Measurements from ENCODE around the gene ZBTB4.

Gene ZBTB4

GRCh38 chr17:7464081-7464480 is 15.3 kb downstream of the ZBTB4 start:
- peaks cover 7 to 14% of the 10 kb centered on the region in 2 donors for H3K36me3 ChIP-seq (ENCODE audit: control insufficient read depth in 1 of 2, insufficient read depth in 2 of 2, low read length in 2 of 2)
- no peak overlapping the region for H3K4me3 ChIP-seq (ENCODE audit: low read depth in 1 of 2, low read length in 2 of 2)
- H3K4me1 ChIP-seq (ENCODE audit: control insufficient read depth in 1 of 2, insufficient read depth in 2 of 2, low read length in 2 of 2), result no peaks in the 10 kb centered on the region
- no peaks in the 10 kb centered on the region for H3K27me3 ChIP-seq (ENCODE audit: control insufficient read depth in 1 of 2, insufficient read depth in 2 of 2, low read length in 2 of 2)
- H3K9ac ChIP-seq (ENCODE audit: low read depth in 1 of 2, low read length in 2 of 2), result no peak overlapping the region
- no peaks in the 10 kb centered on the region for H3K9me3 ChIP-seq (ENCODE audit: control insufficient read depth in 1 of 2, low read length in 2 of 2)
- H3K27ac ChIP-seq (ENCODE audit: low read depth, low read length), result no peak overlapping the region

- Histone ChIP-seq H3K9me3 (ENCODE audit: control insufficient read depth in 1 of 2, low read length in 2 of 2) (no peaks in the 10 kb centered on the region), H3K27ac (ENCODE audit: low read depth, low read length) (no peak overlapping the region), H3K27me3 (ENCODE audit: control insufficient read depth in 1 of 2, insufficient read depth in 2 of 2, low read length in 2 of 2) (no peaks in the 10 kb centered on the region), H3K36me3 (ENCODE audit: control insufficient read depth in 1 of 2, insufficient read depth in 2 of 2, low read length in 2 of 2) (peaks cover 7 to 14% of the 10 kb centered on the region in 2 donors), H3K4me1 (ENCODE audit: control insufficient read depth in 1 of 2, insufficient read depth in 2 of 2, low read length in 2 of 2) (no peaks in the 10 kb centered on the region), H3K9ac (ENCODE audit: low read depth in 1 of 2, low read length in 2 of 2) (no peak overlapping the region), H3K4me3 (ENCODE audit: low read depth in 1 of 2, low read length in 2 of 2) (no peak overlapping the region)
Observed at GRCh38 chr17:7463372-7463846, 16.0 kb downstream of the ZBTB4 start.

GRCh38 chr17:7462474-7463371 is 16.7 kb downstream of the ZBTB4 start:
- Histone ChIP-seq H3K36me3 (ENCODE audit: control insufficient read depth in 1 of 2, insufficient read depth in 2 of 2, low read length in 2 of 2) (peaks cover 7 to 14% of the 10 kb centered on the region in 2 donors), H3K9ac (ENCODE audit: low read depth in 1 of 2, low read length in 2 of 2) (no peak overlapping the region), H3K27ac (ENCODE audit: low read depth, low read length) (no peak overlapping the region), H3K4me3 (ENCODE audit: low read depth in 1 of 2, low read length in 2 of 2) (no peak overlapping the region), H3K4me1 (ENCODE audit: control insufficient read depth in 1 of 2, insufficient read depth in 2 of 2, low read length in 2 of 2) (no peaks in the 10 kb centered on the region), H3K27me3 (ENCODE audit: control insufficient read depth in 1 of 2, insufficient read depth in 2 of 2, low read length in 2 of 2) (no peaks in the 10 kb centered on the region), H3K9me3 (ENCODE audit: control insufficient read depth in 1 of 2, low read length in 2 of 2) (no peaks in the 10 kb centered on the region)

- H3K27me3 ChIP-seq (ENCODE audit: control insufficient read depth in 1 of 2, insufficient read depth in 2 of 2, low read length in 2 of 2), result no peaks in the 10 kb centered on the region
- H3K27ac ChIP-seq (ENCODE audit: low read depth, low read length), result no peak overlapping the region
- peaks cover 2 to 14% of the 10 kb centered on the region in 2 donors for H3K36me3 ChIP-seq (ENCODE audit: control insufficient read depth in 1 of 2, insufficient read depth in 2 of 2, low read length in 2 of 2)
- peaks cover 0 to 3% of the 10 kb centered on the region in 2 donors for H3K4me1 ChIP-seq (ENCODE audit: control insufficient read depth in 1 of 2, insufficient read depth in 2 of 2, low read length in 2 of 2)
- no peak overlapping the region for H3K9ac ChIP-seq (ENCODE audit: low read depth in 1 of 2, low read length in 2 of 2)
- H3K4me3 ChIP-seq (ENCODE audit: low read depth in 1 of 2, low read length in 2 of 2), result no peak overlapping the region
- no peaks in the 10 kb centered on the region for H3K9me3 ChIP-seq (ENCODE audit: control insufficient read depth in 1 of 2, low read length in 2 of 2)
Observed at GRCh38 chr17:7460850-7461660, 18.4 kb downstream of the ZBTB4 start.

GRCh38 chr17:7459961-7460545 is 19.4 kb downstream of the ZBTB4 start:
- Histone ChIP-seq H3K4me3 (ENCODE audit: low read depth in 1 of 2, low read length in 2 of 2) (no peak overlapping the region), H3K36me3 (ENCODE audit: control insufficient read depth in 1 of 2, insufficient read depth in 2 of 2, low read length in 2 of 2) (peaks cover 2 to 12% of the 10 kb centered on the region in 2 donors), H3K27ac (ENCODE audit: low read depth, low read length) (no peak overlapping the region), H3K4me1 (ENCODE audit: control insufficient read depth in 1 of 2, insufficient read depth in 2 of 2, low read length in 2 of 2) (peaks cover 0 to 3% of the 10 kb centered on the region in 2 donors), H3K9me3 (ENCODE audit: control insufficient read depth in 1 of 2, low read length in 2 of 2) (no peaks in the 10 kb centered on the region), H3K9ac (ENCODE audit: low read depth in 1 of 2, low read length in 2 of 2) (no peak overlapping the region), H3K27me3 (ENCODE audit: control insufficient read depth in 1 of 2, insufficient read depth in 2 of 2, low read length in 2 of 2) (no peaks in the 10 kb centered on the region)

- H3K36me3 ChIP-seq (ENCODE audit: control insufficient read depth in 1 of 2, insufficient read depth in 2 of 2, low read length in 2 of 2), result no peaks in the 10 kb centered on the region
Observed at GRCh38 chr17:7448461-7448860, 31.0 kb downstream of the ZBTB4 start.

GRCh38 chr17:7445619-7445968 is 33.8 kb downstream of the ZBTB4 start:
- Histone ChIP-seq H3K27me3 (ENCODE audit: control insufficient read depth in 1 of 2, insufficient read depth in 2 of 2, low read length in 2 of 2) (peaks cover 26 to 34% of the 10 kb centered on the region in 2 donors), H3K9ac (ENCODE audit: low read depth in 1 of 2, low read length in 2 of 2) (peak overlapping the region; percentile 10 to 12), H3K4me1 (ENCODE audit: control insufficient read depth in 1 of 2, insufficient read depth in 2 of 2, low read length in 2 of 2) (peaks cover 13 to 14% of the 10 kb centered on the region in 2 donors), H3K36me3 (ENCODE audit: control insufficient read depth in 1 of 2, insufficient read depth in 2 of 2, low read length in 2 of 2) (no peaks in the 10 kb centered on the region), H3K4me3 (ENCODE audit: low read depth in 1 of 2, low read length in 2 of 2) (peak overlapping the region; percentile 66 to 69), H3K27ac (ENCODE audit: low read depth, low read length) (no peak overlapping the region), H3K9me3 (ENCODE audit: control insufficient read depth in 1 of 2, low read length in 2 of 2) (no peaks in the 10 kb centered on the region)

More at GRCh38 chr17:7448461-7448860, 31.0 kb downstream of the ZBTB4 start:
- H3K27ac ChIP-seq (ENCODE audit: low read depth, low read length), result no peak overlapping the region
- H3K9me3 ChIP-seq (ENCODE audit: control insufficient read depth in 1 of 2, low read length in 2 of 2), result no peaks in the 10 kb centered on the region
- H3K27me3 ChIP-seq (ENCODE audit: control insufficient read depth in 1 of 2, insufficient read depth in 2 of 2, low read length in 2 of 2), result peaks cover 13 to 23% of the 10 kb centered on the region in 2 donors
- no peak overlapping the region for H3K9ac ChIP-seq (ENCODE audit: low read depth in 1 of 2, low read length in 2 of 2)
- H3K4me1 ChIP-seq (ENCODE audit: control insufficient read depth in 1 of 2, insufficient read depth in 2 of 2, low read length in 2 of 2), result peaks cover 12 to 13% of the 10 kb centered on the region in 2 donors
- H3K4me3 ChIP-seq (ENCODE audit: low read depth in 1 of 2, low read length in 2 of 2), result no peak overlapping the region

GRCh38 chr17:7444682-7445618 is 34.5 kb downstream of the ZBTB4 start, which contains the start of gene CHRNB1:
Gene CHRNB1 (plus strand): TSS chr17:7445061. CDS start chr17:7445128, 67 bp downstream.
- H3K4me1 ChIP-seq (ENCODE audit: control insufficient read depth in 1 of 2, insufficient read depth in 2 of 2, low read length in 2 of 2), result peaks cover 19 to 21% of the 10 kb centered on the region in 2 donors
- H3K36me3 ChIP-seq (ENCODE audit: control insufficient read depth in 1 of 2, insufficient read depth in 2 of 2, low read length in 2 of 2), result no peaks in the 10 kb centered on the region
- peak within 1 kb of the TSS; percentile 10 to 18 for H3K9ac ChIP-seq (ENCODE audit: low read depth in 1 of 2, low read length in 2 of 2)
- H3K27ac ChIP-seq (ENCODE audit: low read depth, low read length), result no peak within 1 kb of the TSS
- peak within 1 kb of the TSS; percentile 66 to 69 for H3K4me3 ChIP-seq (ENCODE audit: low read depth in 1 of 2, low read length in 2 of 2)
- H3K27me3 ChIP-seq (ENCODE audit: control insufficient read depth in 1 of 2, insufficient read depth in 2 of 2, low read length in 2 of 2), result peaks cover 31 to 40% of the 10 kb centered on the region in 2 donors
- no peaks in the 10 kb centered on the region for H3K9me3 ChIP-seq (ENCODE audit: control insufficient read depth in 1 of 2, low read length in 2 of 2)
